Heart left ventricle (tissue), 16 donors: ENCODE data around the gene SORBS1. TPM values are rescaled to one million over a fixed set of nuclear protein-coding genes. Genes with fewer than 3 reads are reported as not detected.

Experiments used
- ATAC-seq, 4 donors: fragments of 200-7000 bp; cut with Tn5 transposase; one replicate each; pipeline ENCODE4 v1.9.1; 2020 to 2022; ENCODE audit warnings: moderate library complexity in 4 of 4, mild to moderate bottlenecking in 3 of 4, moderate number of reproducible peaks in 1 of 4
- DNase-seq, 5 donors: peaks; one replicate each; pipeline ENCODE4 v3.0.0-alpha.2; 2020
- H3K27ac ChIP-seq, 12 donors: fragments of 200-600 bp; sonication (generic) in 4 of 12; one replicate each; pipeline versions ENCODE4 v1.5.0 to v1.8.0; 2016 to 2022; ENCODE audit warnings: mild to moderate bottlenecking in 2 of 12
- H3K27me3 ChIP-seq, 9 donors: fragments of 200-600 bp; sonication (generic) in 2 of 9; one replicate each; pipeline versions ENCODE4 v1.5.1 to v1.8.0; 2016 to 2022; ENCODE audit warnings: mild to moderate bottlenecking in 3 of 9
- H3K36me3 ChIP-seq, 9 donors: fragments of 200-600 bp; sonication (generic) in 2 of 9; one replicate each; pipeline versions ENCODE4 v1.5.0 to v1.8.0; 2018 to 2022; ENCODE audit warnings: mild to moderate bottlenecking in 2 of 9
- H3K4me1 ChIP-seq, 12 donors: fragments of 200-600 bp; sonication (generic) in 4 of 12; one replicate each; pipeline versions ENCODE4 v1.5.0 to v1.8.0; 2016 to 2022; ENCODE audit warnings: mild to moderate bottlenecking in 3 of 12
- H3K4me3 ChIP-seq, 12 donors: fragments of 200-600 bp; sonication (generic) in 4 of 12; one replicate each; pipeline versions ENCODE4 v1.5.0 to v1.8.0; 2017 to 2022; ENCODE audit warnings: mild to moderate bottlenecking in 9 of 12, moderate library complexity in 4 of 12
- H3K9me3 ChIP-seq, 12 donors: fragments of 200-600 bp; sonication (generic) in 4 of 12; one replicate each; pipeline versions ENCODE4 v1.5.0 to v1.8.0; 2016 to 2022; ENCODE audit warnings: mild to moderate bottlenecking in 1 of 12
- CTCF ChIP-seq, 12 donors: fragments of 200-600 bp; sonication (generic) in 4 of 12; IDR thresholded peaks; one replicate each; pipeline versions ENCODE4 v1.5.0 to v1.8.0; 2018 to 2022; ENCODE audit warnings: antibody characterized with exemption in 12 of 12, mild to moderate bottlenecking in 5 of 12
- POLR2A ChIP-seq, 2 donors: fragments of 450-650 bp; IDR thresholded peaks; one replicate each; pipeline ENCODE4 v1.6.1; 2017; ENCODE audit warnings: antibody characterized with exemption in 2 of 2, mild to moderate bottlenecking in 2 of 2, moderate library complexity in 2 of 2
- WGBS, 4 donors: extraction: QIAGEN DNeasy Blood & Tissue Kit in 2 of 4; methylation state at CpG; one replicate each; pipeline versions ENCODE4 v1.1.5 to v1.1.7; 2013 to 2018; 5-methylcytosine and 5-hydroxymethylcytosine counted together
- intact Hi-C, 10 donors: fragments of 100-400 bp; cut with DNase I; formaldehyde crosslinking; loops; one replicate each; pipeline versions ENCODE4 v1.11.1 to v1.14.2; 2022
- polyA plus RNA-seq, 2 donors: library from polyadenylated mRNA; stranded (reverse); fragments of 200-250 nt; gene quantifications; one replicate each; pipeline ENCODE4 v1.2.3, GENCODE V29; 2013
- total RNA-seq, 9 donors: library from RNA; depleted of rRNA in 2 of 9; stranded (reverse); fragments of >200 nt in 2 of 9; fragmentation: NEBNext Ultra II Directional in 3 of 9; extraction: Animal tissue kit (Norgen Biotek cat#: 25700) in 3 of 9; gene quantifications; one replicate each; pipeline versions ENCODE4 v1.1.0 to v1.2.4, GENCODE V29; 2016 to 2023
- donor health status: ischemic (EF 13 %, LVEDD 7.1; RV severe dilation, severe dysfunction).
- donor health status: healthy with polysubstance abuse.
- donor health status: DM: no; HTN: yes; CAD: no.
- donor health status: DM: no; HTN: no; CAD: no.
- donor health status: ischemic (EF 25% LVEDD 6.9; RV normal size, moderate dysfunction).
- donor health status: ischemic (EF 25% LVEDD 5.7; RV mildly dilated, moderate dysfunction).
- donor health status: healthy.
- donor health status: DM: yes; HTN: yes; CAD: no.
- donor health status: ischemic (EF 35%, LVEDD 5.7; RV mildly dilated, moderate dysfunction).
- donor health status: nonischemic (EF 11% LVEDD 7.7; RV severe dilation, severe dysfunction).
- donor health status: DM: yes; HTN: yes; CAD: no.
- donor health status: PGD.
- donor health status: ischemic (EF 29% LVEDD 5.4; RV normal size, mild dysfunction).
- donor health status: nonischemic (EF 23%, LVEDD 6.1; RV moderate dilation, normal function).

Gene SORBS1
- total and polyA plus RNA-seq, 11 donors: 355 to 1,440 (median 886) TPM

GRCh38 chr10:95562341-95562965 is 1.3 kb upstream of the SORBS1 start:
- Histone ChIP-seq H3K27ac (peak overlapping the region in 2 of 12 donors; percentile 81 to 96), H3K36me3 (no peaks in the 10 kb centered on the region), H3K27me3 (no peaks in the 10 kb centered on the region), H3K9me3 (no peaks in the 10 kb centered on the region), H3K4me3 (no peak overlapping the region), H3K4me1 (peaks cover 0 to 39% (median 22%) of the 10 kb centered on the region in 12 donors)
- TF ChIP-seq POLR2A (IDR thresholded peaks at IDR 0.05): no peak
- TF ChIP-seq CTCF (IDR thresholded peaks at IDR 0.05): no peak
- WGBS, 4 donors: 55 to 66% (median 64%) methylated on average over 7 of the region's 7 CpGs
- DNase-seq (no peak), ATAC-seq (no peak)
- intact Hi-C loops: loop anchor here in 8 of 10 donors (2.0 to 10.0 kb wide), 5 partner anchors 40 to 138 kb away; no protein-coding TSS in a partner anchor

- WGBS, 4 donors: 41 to 51% (median 50%) methylated on average over 7 of the region's 7 CpGs
- DNase-seq (no peak), ATAC-seq (no peak)
- peak overlapping the region in 10 of 12 donors; percentile 6 to 99 (median 94) for H3K4me3 ChIP-seq
- no peaks in the 10 kb centered on the region for H3K9me3 ChIP-seq
- H3K27ac ChIP-seq: peak overlapping the region; percentile 47 to 96 (median 81)
- no peak for TF ChIP-seq CTCF (IDR thresholded peaks at IDR 0.05)
- TF ChIP-seq POLR2A (IDR thresholded peaks at IDR 0.05): no peak
- H3K4me1 ChIP-seq: peaks cover 0 to 45% (median 24%) of the 10 kb centered on the region in 12 donors
- intact Hi-C loops: loop anchor here in 9 of 10 donors (2.0 to 10.0 kb wide), 8 partner anchors 40 to 137 kb away; no protein-coding TSS in a partner anchor
- H3K27me3 ChIP-seq: no peaks in the 10 kb centered on the region
- H3K36me3 ChIP-seq: no peaks in the 10 kb centered on the region
These were observed 650 bp upstream of the SORBS1 start for GRCh38 chr10:95561864-95562177.

GRCh38 chr10:95560278-95561176 is 644 bp downstream of the SORBS1 start:
- Histone ChIP-seq H3K27me3 (no peaks in the 10 kb centered on the region), H3K36me3 (no peaks in the 10 kb centered on the region), H3K27ac (peak overlapping the region; percentile 81 to 96 (median 90)), H3K9me3 (no peaks in the 10 kb centered on the region), H3K4me1 (peaks cover 6 to 58% (median 33%) of the 10 kb centered on the region in 12 donors), H3K4me3 (peak overlapping the region; percentile 82 to 99 (median 94))
- ATAC-seq (peak in 3 of 4 donors; percentile 2 to 9 (median 5)), DNase-seq (peak; percentile 46 to 68 (median 48))
- WGBS, 4 donors: 0 to 2% (median 1%) methylated on average over 39 to 48 of the region's 48 CpGs
- intact Hi-C loops: loop anchor here in 8 of 10 donors (2.0 to 10.0 kb wide), 8 partner anchors 42 to 136 kb away; no protein-coding TSS in a partner anchor
- TF ChIP-seq POLR2A (IDR thresholded peaks at IDR 0.05): no peak

- no peak for TF ChIP-seq POLR2A (IDR thresholded peaks at IDR 0.05)
- Histone ChIP-seq H3K36me3 (no peaks in the 10 kb centered on the region), H3K4me3 (peak overlapping the region; percentile 82 to 99 (median 94)), H3K27me3 (no peaks in the 10 kb centered on the region), H3K27ac (peak overlapping the region; percentile 81 to 96 (median 90)), H3K4me1 (peaks cover 6 to 64% (median 38%) of the 10 kb centered on the region in 12 donors), H3K9me3 (no peaks in the 10 kb centered on the region)
- DNase-seq: no peak
- ATAC-seq: no peak
- intact Hi-C loops: loop anchor here in 9 of 10 donors (2.0 to 10.0 kb wide), 14 partner anchors 42 to 135 kb away; no protein-coding TSS in a partner anchor
- WGBS, 4 donors: 9 to 30% (median 20%) methylated on average over 10 of the region's 10 CpGs
These were observed 1.3 kb downstream of the SORBS1 start for GRCh38 chr10:95559896-95560277.
